ENCODE data around the gene MINDY3. TPM values are rescaled to one million over a fixed set of nuclear protein-coding genes. Genes with fewer than 3 reads are reported as not detected.

The MINDY3 gene
- polyA plus RNA-seq, 6 donors from 2014 or later = 2.8 to 8.3 (median 7.1) TPM

GRCh38 chr10:15815242-15815885 is 44.9 kb downstream of the MINDY3 start:
- ATAC-seq (ENCODE audit: low read depth in 2 of 2) = no peak
- H3K27ac Mint-ChIP-seq = no peak overlapping the region
- H3K36me3 Mint-ChIP-seq = peaks cover 38 to 39% of the 10 kb centered on the region in 2 donors
- no peak overlapping the region for H3K4me3 Mint-ChIP-seq
- H3K9me3 Mint-ChIP-seq = no peaks in the 10 kb centered on the region
- no peak for DNase-seq
- H3K27me3 Mint-ChIP-seq = no peaks in the 10 kb centered on the region
- peaks cover 0 to 9% (median 0%) of the 10 kb centered on the region in 3 donors for H3K4me1 Mint-ChIP-seq

GRCh38 chr10:15814565-15814964 is 45.7 kb downstream of the MINDY3 start:
- no peak for ATAC-seq (ENCODE audit: low read depth in 2 of 2)
- H3K4me1 Mint-ChIP-seq = peaks cover 0 to 9% (median 0%) of the 10 kb centered on the region in 3 donors

GRCh38 chr10:15813415-15813814 is 46.9 kb downstream of the MINDY3 start:
- Mint-ChIP-seq H3K36me3 (peaks cover 23 to 34% of the 10 kb centered on the region in 2 donors), H3K4me3 (no peak overlapping the region), H3K27me3 (no peaks in the 10 kb centered on the region), H3K9me3 (no peaks in the 10 kb centered on the region), H3K27ac (peak overlapping the region in 3 of 6 donors; percentile 13 to 85 (median 29)), H3K4me1 (peaks cover 0 to 9% (median 0%) of the 10 kb centered on the region in 3 donors)
- DNase-seq (no peak), ATAC-seq (ENCODE audit: low read depth in 2 of 2) (no peak)

More at GRCh38 chr10:15814565-15814964, 45.7 kb downstream of the MINDY3 start:
- Mint-ChIP-seq H3K9me3 (no peaks in the 10 kb centered on the region), H3K4me3 (no peak overlapping the region), H3K36me3 (peaks cover 30 to 36% of the 10 kb centered on the region in 2 donors), H3K27me3 (no peaks in the 10 kb centered on the region), H3K27ac (no peak overlapping the region)
- no peak for DNase-seq

DNA sequence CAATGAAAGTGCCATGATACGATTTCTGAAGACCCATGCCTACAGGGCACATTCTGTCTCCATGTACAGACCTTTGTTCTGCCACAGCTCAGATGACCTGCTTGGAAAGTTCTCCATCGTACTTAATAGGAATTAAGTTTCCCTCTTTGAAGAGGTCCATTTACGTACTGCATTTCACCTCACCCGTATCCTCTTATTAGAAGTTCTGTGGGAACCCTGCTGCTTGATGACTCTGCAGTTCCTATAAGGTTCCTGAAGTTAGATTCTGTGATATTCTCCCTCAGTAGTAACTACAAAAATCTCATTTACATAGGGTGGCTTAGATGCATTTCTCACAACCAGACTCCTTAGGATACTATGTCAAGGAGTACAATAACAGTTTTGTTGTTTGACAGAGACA is 50.9 kb downstream of the MINDY3 start:
- Mint-ChIP-seq H3K27ac (peak overlapping the region in 1 of 6 donors; percentile 26), H3K4me3 (no peak overlapping the region), H3K36me3 (peaks cover 27 to 50% of the 10 kb centered on the region in 2 donors), H3K4me1 (peaks cover 0 to 9% (median 0%) of the 10 kb centered on the region in 3 donors), H3K27me3 (no peaks in the 10 kb centered on the region), H3K9me3 (no peaks in the 10 kb centered on the region)
- ATAC-seq (ENCODE audit: low read depth in 2 of 2) = no peak
- no peak for DNase-seq

- no peak for DNase-seq
- peaks cover 0 to 8% (median 0%) of the 10 kb centered on the region in 3 donors for H3K4me1 Mint-ChIP-seq
- H3K27ac Mint-ChIP-seq = no peak overlapping the region
- H3K4me3 Mint-ChIP-seq = no peak overlapping the region
- H3K9me3 Mint-ChIP-seq = no peaks in the 10 kb centered on the region
- no peaks in the 10 kb centered on the region for H3K27me3 Mint-ChIP-seq
- no peak for ATAC-seq (ENCODE audit: low read depth in 2 of 2)
- H3K36me3 Mint-ChIP-seq = peaks cover 25 to 51% of the 10 kb centered on the region in 2 donors
These were observed 52.0 kb downstream of the MINDY3 start for GRCh38 chr10:15808204-15808797.

- ATAC-seq (ENCODE audit: low read depth in 2 of 2) (no peak), DNase-seq (no peak)
- Mint-ChIP-seq H3K27me3 (no peaks in the 10 kb centered on the region), H3K27ac (peak overlapping the region in 1 of 6 donors; percentile 13), H3K9me3 (peaks cover 0 to 4% (median 0%) of the 10 kb centered on the region in 7 donors), H3K4me1 (no peaks in the 10 kb centered on the region), H3K36me3 (peaks cover 36 to 62% of the 10 kb centered on the region in 2 donors), H3K4me3 (no peak overlapping the region)
These were observed 54.8 kb downstream of the MINDY3 start for GRCh38 chr10:15805395-15806058.

- Mint-ChIP-seq H3K4me3 (no peak overlapping the region), H3K36me3 (peaks cover 38 to 60% of the 10 kb centered on the region in 2 donors), H3K27me3 (no peaks in the 10 kb centered on the region), H3K9me3 (peaks cover 0 to 4% (median 0%) of the 10 kb centered on the region in 7 donors), H3K4me1 (no peaks in the 10 kb centered on the region), H3K27ac (no peak overlapping the region)
- DNase-seq (no peak), ATAC-seq (ENCODE audit: low read depth in 2 of 2) (no peak)
These were observed 56.2 kb downstream of the MINDY3 start for GRCh38 chr10:15804109-15804508.

- H3K36me3 Mint-ChIP-seq = peaks cover 38 to 56% of the 10 kb centered on the region in 2 donors
- H3K9me3 Mint-ChIP-seq = peaks cover 0 to 4% (median 0%) of the 10 kb centered on the region in 7 donors
- H3K27me3 Mint-ChIP-seq = no peaks in the 10 kb centered on the region
- DNase-seq = no peak
- no peak overlapping the region for H3K27ac Mint-ChIP-seq
- H3K4me1 Mint-ChIP-seq = no peaks in the 10 kb centered on the region
- no peak for ATAC-seq (ENCODE audit: low read depth in 2 of 2)
- no peak overlapping the region for H3K4me3 Mint-ChIP-seq
These were observed 57.8 kb downstream of the MINDY3 start for GRCh38 chr10:15802375-15802949.

DNA sequence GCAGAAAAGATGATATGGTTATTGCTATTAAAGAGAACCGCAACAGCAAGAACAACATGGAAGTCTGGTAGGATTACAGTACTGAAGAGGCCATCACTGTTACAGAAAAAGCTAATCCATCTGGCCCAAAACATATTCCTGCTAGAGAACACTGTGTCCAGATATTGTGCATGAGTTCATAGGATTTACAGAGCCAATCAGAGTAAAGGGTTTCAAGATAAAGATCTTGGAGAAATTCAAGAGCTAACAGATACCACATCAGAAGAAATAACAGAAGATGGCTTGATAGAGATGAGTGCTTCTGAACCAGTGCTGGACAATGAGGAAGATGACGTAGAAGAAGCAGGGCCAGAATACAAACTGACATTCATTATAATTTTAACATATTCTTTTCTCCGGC is 58.7 kb downstream of the MINDY3 start:
- ATAC-seq (ENCODE audit: low read depth in 2 of 2) (no peak), DNase-seq (no peak)
- H3K27ac Mint-ChIP-seq = no peak overlapping the region
- H3K36me3 Mint-ChIP-seq = peaks cover 38 to 51% of the 10 kb centered on the region in 2 donors
- peaks cover 0 to 4% (median 0%) of the 10 kb centered on the region in 7 donors for H3K9me3 Mint-ChIP-seq
- H3K4me1 Mint-ChIP-seq = no peaks in the 10 kb centered on the region
- H3K4me3 Mint-ChIP-seq = no peak overlapping the region
- H3K27me3 Mint-ChIP-seq = no peaks in the 10 kb centered on the region

DNA sequence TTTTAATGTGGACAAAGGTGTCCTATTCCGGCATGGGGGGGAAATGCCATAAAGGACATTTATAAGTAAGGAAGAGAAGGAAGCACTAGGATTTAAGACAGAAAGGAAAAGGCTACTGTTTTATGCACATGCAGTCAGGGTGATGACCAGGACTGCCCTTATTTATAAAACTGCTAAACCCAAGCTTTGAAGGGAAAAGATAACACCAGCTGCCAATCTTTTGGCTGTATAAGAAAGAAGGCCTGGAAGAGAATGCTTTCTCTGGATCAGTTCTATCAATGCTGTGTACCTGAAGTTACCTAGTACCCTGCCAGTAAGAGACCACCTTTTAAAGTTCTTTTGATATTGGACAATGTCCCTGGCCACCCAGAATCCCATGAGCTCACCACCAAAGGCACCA is 59.2 kb downstream of the MINDY3 start:
- H3K4me3 Mint-ChIP-seq = no peak overlapping the region
- DNase-seq (no peak), ATAC-seq (ENCODE audit: low read depth in 2 of 2) (no peak)
- no peaks in the 10 kb centered on the region for H3K27me3 Mint-ChIP-seq
- H3K9me3 Mint-ChIP-seq = peaks cover 0 to 4% (median 0%) of the 10 kb centered on the region in 7 donors
- H3K27ac Mint-ChIP-seq = no peak overlapping the region
- peaks cover 35 to 52% of the 10 kb centered on the region in 2 donors for H3K36me3 Mint-ChIP-seq
- no peaks in the 10 kb centered on the region for H3K4me1 Mint-ChIP-seq

DNA sequence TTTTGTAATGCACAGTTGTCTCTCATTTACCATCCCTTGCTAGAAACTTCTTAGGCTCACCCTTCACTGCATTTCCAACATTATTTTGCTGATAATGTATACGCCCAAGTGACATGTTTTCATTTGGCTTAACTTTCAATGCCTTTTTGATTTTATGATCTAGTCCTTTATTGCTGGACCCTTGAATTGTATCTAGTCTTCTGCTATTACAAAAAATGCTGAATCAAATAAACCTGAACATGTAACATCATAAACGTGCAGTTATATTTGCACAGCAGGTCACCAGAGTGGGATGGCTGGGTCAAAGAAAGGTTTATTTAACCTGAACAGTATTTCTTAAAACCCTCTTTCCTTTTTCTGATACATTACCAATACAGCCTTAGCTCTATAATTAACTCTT is 63.0 kb downstream of the MINDY3 start:
- H3K27me3 Mint-ChIP-seq = no peaks in the 10 kb centered on the region
- ATAC-seq (ENCODE audit: low read depth in 2 of 2) (no peak), DNase-seq (no peak)
- H3K4me1 Mint-ChIP-seq = peaks cover 0 to 3% (median 0%) of the 10 kb centered on the region in 3 donors
- peaks cover 26 to 43% of the 10 kb centered on the region in 2 donors for H3K36me3 Mint-ChIP-seq
- H3K9me3 Mint-ChIP-seq = peaks cover 0 to 4% (median 0%) of the 10 kb centered on the region in 7 donors
- no peak overlapping the region for H3K27ac Mint-ChIP-seq
- no peak overlapping the region for H3K4me3 Mint-ChIP-seq

- Mint-ChIP-seq H3K27me3 (no peaks in the 10 kb centered on the region), H3K4me3 (no peak overlapping the region), H3K4me1 (peaks cover 0 to 4% (median 0%) of the 10 kb centered on the region in 3 donors), H3K27ac (no peak overlapping the region), H3K36me3 (peaks cover 22 to 41% of the 10 kb centered on the region in 2 donors), H3K9me3 (peaks cover 0 to 4% (median 0%) of the 10 kb centered on the region in 7 donors)
- no peak for ATAC-seq (ENCODE audit: low read depth in 2 of 2)
- DNase-seq = no peak
These were observed 63.5 kb downstream of the MINDY3 start for GRCh38 chr10:15796762-15797161.

GRCh38 chr10:15796098-15796759 is 64.1 kb downstream of the MINDY3 start:
- peaks cover 0 to 4% (median 0%) of the 10 kb centered on the region in 3 donors for H3K4me1 Mint-ChIP-seq
- no peaks in the 10 kb centered on the region for H3K27me3 Mint-ChIP-seq
- H3K4me3 Mint-ChIP-seq = no peak overlapping the region
- no peak for DNase-seq
- H3K27ac Mint-ChIP-seq = no peak overlapping the region
- ATAC-seq (ENCODE audit: low read depth in 2 of 2) = no peak
- H3K36me3 Mint-ChIP-seq = peaks cover 22 to 37% of the 10 kb centered on the region in 2 donors
- H3K9me3 Mint-ChIP-seq = peaks cover 0 to 2% (median 0%) of the 10 kb centered on the region in 7 donors

Measured in naive B cell (primary cell).